HCT116 (cell line): ENCODE results near the gene CTCFL. TPM values are rescaled to one million over a fixed set of nuclear protein-coding genes. Genes with fewer than 3 reads are reported as not detected.

ENCODE experiments used
- ATAC-seq: fragments of 200-7000 bp; cut with Tn5 transposase; 2 replicates; pipeline ENCODE4 v1.9.1; 2020; ENCODE audit warnings: mild to moderate bottlenecking, moderate library complexity
- BruUV-seq: library from RNA; stranded (reverse); fragments of 400-500 nt; replicated peaks from 2 replicates; lab custom pipeline; 2021; lab: Mats Ljungman, UMichigan
- CTCF ChIA-PET: fragments of 300-600 bp; sonication (Branson Sonifier 250); formaldehyde crosslinking; loops from one replicate; lab custom pipeline; 2021; ENCODE audit warnings: antibody characterized with exemption; lab: Charles Lee
- POLR2A ChIA-PET: fragments of 300-600, 350-600 bp; sonication (Branson Sonifier 250); formaldehyde crosslinking; loops from one replicate; lab custom pipeline; 2021; ENCODE audit warnings: antibody characterized with exemption; lab: Charles Lee
- RAD21 ChIA-PET, 2 experiments: fragments of 300-600 bp; sonication (Branson Sonifier 250); formaldehyde crosslinking; loops; one replicate each; lab custom pipeline; 2023; ENCODE audit warnings: low total read pairs in 2 of 2; ENCODE audit not compliant: uncharacterized antibody in 2 of 2, unreplicated experiment in 2 of 2, low non-redundant PET in 1 of 2; lab: Charles Lee
- DNase-seq: peaks from one replicate; pipeline ENCODE4 v3.0.0-alpha.2; 2010; ENCODE audit warnings: low read depth, low spot score
- H2AFZ ChIP-seq: fragments of 200-600 bp; shearing (Covaris generic), sonication (generic); 2 replicates; pipeline ENCODE4 v1.6.1; 2017; ENCODE audit warnings: low read depth, mixed run types, mixed read lengths, antibody characterized with exemption, low read length; ENCODE audit not compliant: poor library complexity, severe bottlenecking
- H3K27ac ChIP-seq: 2 replicates; pipeline ENCODE4 v1.5.1; 2012; ENCODE audit warnings: low read depth, low read length
- H3K27me3 ChIP-seq: fragments of 200-600 bp; sonication (generic); 2 replicates; pipeline ENCODE4 v1.6.1; 2016; ENCODE audit warnings: mixed run types, low read length, mixed read lengths; ENCODE audit not compliant: insufficient read depth
- H3K36me3 ChIP-seq, 2 experiments: fragments of 200-500 bp in 1 of 2; fragments of 200-600 bp in 1 of 2; sonication (Bioruptor generic) in 1 of 2; sonication (generic) in 1 of 2; 2 replicates each; pipeline versions ENCODE4 v1.5.1 to v1.6.1; 2014 to 2016; ENCODE audit warnings: low read length in 2 of 2, inconsistent platforms in 1 of 2, mixed read lengths in 1 of 2, mixed run types in 1 of 2; ENCODE audit not compliant: insufficient read depth in 2 of 2, control insufficient read depth in 1 of 2
- H3K4me1 ChIP-seq, 2 experiments: fragments of 200-600 bp in 1 of 2; sonication (generic) in 1 of 2; 2 replicates each; pipeline versions ENCODE4 v1.5.1 to v1.6.1; 2012 to 2017; ENCODE audit warnings: low read length in 2 of 2, inconsistent platforms in 1 of 2, mild to moderate bottlenecking in 1 of 2, mixed read lengths in 1 of 2, mixed run types in 1 of 2, moderate library complexity in 1 of 2; ENCODE audit not compliant: insufficient read depth in 2 of 2, control insufficient read depth in 1 of 2
- H3K4me2 ChIP-seq: fragments of 200-600 bp; sonication (generic); 2 replicates; pipeline ENCODE4 v1.6.1; 2017; ENCODE audit warnings: mixed run types, low read length, mixed read lengths
- H3K4me3 ChIP-seq, 2 experiments: fragments of 200-600 bp in 1 of 2; sonication (generic) in 1 of 2; replicated peaks in 1 of 2; 2 replicates each; pipeline ENCODE4 v1.5.1; 2011 to 2016; ENCODE audit warnings: low read length in 2 of 2, control low read depth in 1 of 2, low read depth in 1 of 2, mild to moderate bottlenecking in 1 of 2, mixed read lengths in 1 of 2, mixed run types in 1 of 2
- H3K79me2 ChIP-seq: fragments of 200-600 bp; sonication (generic); 2 replicates; pipeline ENCODE4 v1.6.1; 2017; ENCODE audit warnings: mild to moderate bottlenecking, mixed run types, low read length, moderate library complexity, mixed read lengths; ENCODE audit not compliant: insufficient read depth
- H3K9ac ChIP-seq: fragments of 200-600 bp; sonication (generic); 2 replicates; pipeline ENCODE4 v1.6.1; 2016; ENCODE audit warnings: low read length, mixed read lengths
- H3K9me2 ChIP-seq: fragments of 200-600 bp; sonication (generic), shearing (Covaris generic); 2 replicates; pipeline ENCODE4 v1.6.1; 2017; ENCODE audit warnings: mixed run types, mild to moderate bottlenecking, moderate library complexity; ENCODE audit not compliant: insufficient read depth
- H3K9me3 ChIP-seq, 2 experiments: fragments of 200-500 bp in 1 of 2; fragments of 200-600 bp in 1 of 2; sonication (Bioruptor generic) in 1 of 2; sonication (generic) in 1 of 2; 2 replicates each; pipeline ENCODE4 v1.6.1; 2014 to 2017; ENCODE audit warnings: low read length in 2 of 2, mixed read lengths in 2 of 2, inconsistent platforms in 1 of 2, low read depth in 1 of 2, mild to moderate bottlenecking in 1 of 2, mixed run types in 1 of 2, moderate library complexity in 1 of 2; ENCODE audit not compliant: control insufficient read depth in 1 of 2, insufficient read depth in 1 of 2
- H4K20me1 ChIP-seq: fragments of 200-600 bp; sonication (generic), shearing (Covaris generic); 2 replicates; pipeline ENCODE4 v1.6.1; 2017; ENCODE audit warnings: mixed run types, mild to moderate bottlenecking, moderate library complexity; ENCODE audit not compliant: insufficient read depth
- CTCF ChIP-seq, 3 experiments: fragments of 200-600 bp in 1 of 3; sonication (generic) in 1 of 3; IDR thresholded peaks in 2 of 3; conservative IDR thresholded peaks in 1 of 3; 2 replicates each; pipeline ENCODE4 v1.5.1; 2012 to 2017; ENCODE audit warnings: low read depth in 2 of 3, low read length in 2 of 3, antibody characterized with exemption in 1 of 3, borderline replicate concordance in 1 of 3, control low read depth in 1 of 3, mild to moderate bottlenecking in 1 of 3, mixed read lengths in 1 of 3, mixed run types in 1 of 3, moderate library complexity in 1 of 3; ENCODE audit not compliant: insufficient read depth in 1 of 3
- EGR1 ChIP-seq: IDR thresholded peaks from 2 replicates; pipeline ENCODE4 v1.6.1; 2012; ENCODE audit warnings: low read depth
- EZH2 ChIP-seq: fragments of 200-600 bp; sonication (generic); IDR thresholded peaks from 2 replicates; pipeline ENCODE4 v1.6.1; 2017; ENCODE audit warnings: antibody characterized with exemption, mixed run types
- SP1 ChIP-seq: IDR thresholded peaks from 2 replicates; pipeline ENCODE4 v1.6.1; 2012; ENCODE audit warnings: low read depth
- TCF7L2 ChIP-seq: IDR thresholded peaks from 2 replicates; pipeline ENCODE4 v1.7.0; 2011; ENCODE audit warnings: borderline replicate concordance, inconsistent platforms; ENCODE audit not compliant: insufficient read depth, insufficient read length; ENCODE audit errors: extremely low read depth
- YY1 ChIP-seq: IDR thresholded peaks from 2 replicates; pipeline ENCODE4 v1.6.1; 2011; ENCODE audit warnings: low read length, low read depth, moderate library complexity, mild to moderate bottlenecking; ENCODE audit not compliant: insufficient replicate concordance; ENCODE audit errors: extremely low read depth
- intact Hi-C: fragments of 100-400 bp; cut with micrococcal nuclease; formaldehyde crosslinking; loops from 2 replicates; pipeline ENCODE4 v1.10.0; 2022
- total RNA-seq: library from RNA; stranded (reverse); gene quantifications from one replicate; pipeline ENCODE4 v1.2.1, GENCODE V29; 2021; ENCODE audit not compliant: unreplicated experiment
- TF ChIP-seq, protein P1 (sequence below): IDR thresholded peaks from 2 replicates; pipeline ENCODE4 v1.6.1; 2012
- TF ChIP-seq, protein P2 (sequence below): IDR thresholded peaks from 2 replicates; pipeline ENCODE4 v1.6.1; 2011; ENCODE audit warnings: mild to moderate bottlenecking, low read length, moderate library complexity; ENCODE audit not compliant: insufficient replicate concordance; ENCODE audit errors: extremely low read depth

The CTCFL gene
- total RNA-seq, 1 experiment from 2014 or later, result 0.34 TPM

- no peak for ATAC-seq
These were observed 39.2 kb downstream of the CTCFL start for GRCh38 chr20:57485770-57486169.

More at GRCh38 chr20:57485770-57486169, 39.2 kb downstream of the CTCFL start:
- Histone ChIP-seq H4K20me1 (no peaks in the 10 kb centered on the region), H2AFZ (no peak overlapping the region), H3K79me2 (no peaks in the 10 kb centered on the region), H3K4me2 (no peak overlapping the region), H3K36me3 (no peaks in the 10 kb centered on the region), H3K9ac (no peak overlapping the region), H3K27ac (no peak overlapping the region), H3K4me3 (no peak overlapping the region)
- CTCF ChIA-PET, result interaction anchor here (1.1 kb wide), 1 partner anchor 13 kb away, joined by 3 read pairs; no protein-coding TSS in a partner anchor
- intact Hi-C loops, result no loop called here
- DNase-seq, result no peak
- TF ChIP-seq SP1 (no peak), CTCF (IDR thresholded peaks at IDR 0.05 in 2 of 3, conservative IDR thresholded peaks at IDR 0.05 in 1 of 3; ENCODE audit: borderline replicate concordance in 1 of 3, insufficient read depth in 1 of 3, low read depth in 2 of 3, low read length in 2 of 3) (no peak), EZH2 (no peak), YY1 (no peak), TCF7L2 (no peak), EGR1 (no peak)
- TF ChIP-seq, protein P1, sequence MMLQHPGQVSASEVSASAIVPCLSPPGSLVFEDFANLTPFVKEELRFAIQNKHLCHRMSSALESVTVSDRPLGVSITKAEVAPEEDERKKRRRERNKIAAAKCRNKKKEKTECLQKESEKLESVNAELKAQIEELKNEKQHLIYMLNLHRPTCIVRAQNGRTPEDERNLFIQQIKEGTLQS, result no peak
- TF ChIP-seq, protein P2, sequence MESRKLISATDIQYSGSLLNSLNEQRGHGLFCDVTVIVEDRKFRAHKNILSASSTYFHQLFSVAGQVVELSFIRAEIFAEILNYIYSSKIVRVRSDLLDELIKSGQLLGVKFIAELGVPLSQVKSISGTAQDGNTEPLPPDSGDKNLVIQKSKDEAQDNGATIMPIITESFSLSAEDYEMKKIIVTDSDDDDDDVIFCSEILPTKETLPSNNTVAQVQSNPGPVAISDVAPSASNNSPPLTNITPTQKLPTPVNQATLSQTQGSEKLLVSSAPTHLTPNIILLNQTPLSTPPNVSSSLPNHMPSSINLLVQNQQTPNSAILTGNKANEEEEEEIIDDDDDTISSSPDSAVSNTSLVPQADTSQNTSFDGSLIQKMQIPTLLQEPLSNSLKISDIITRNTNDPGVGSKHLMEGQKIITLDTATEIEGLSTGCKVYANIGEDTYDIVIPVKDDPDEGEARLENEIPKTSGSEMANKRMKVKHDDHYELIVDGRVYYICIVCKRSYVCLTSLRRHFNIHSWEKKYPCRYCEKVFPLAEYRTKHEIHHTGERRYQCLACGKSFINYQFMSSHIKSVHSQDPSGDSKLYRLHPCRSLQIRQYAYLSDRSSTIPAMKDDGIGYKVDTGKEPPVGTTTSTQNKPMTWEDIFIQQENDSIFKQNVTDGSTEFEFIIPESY, result no peak
- TF ChIP-seq, all 23 proteins: peak for 0
- H3K9me3 ChIP-seq, result no peaks in the 10 kb centered on the region
- RAD21 ChIA-PET, result no interaction called here
- H3K4me1 ChIP-seq, result 0 out of 4 replicates have a peak, but pooled peaks cover 0 to 5% of the 10 kb centered on the region in 2 experiments
- BruUV-seq, result no TSS peak
- POLR2A ChIA-PET, result no interaction called here
- H3K27me3 ChIP-seq, result no peaks in the 10 kb centered on the region
- no peaks in the 10 kb centered on the region for H3K9me2 ChIP-seq
